Pancreas (tissue), 10 donors: ENCODE data around the gene CDC27. TPM values are rescaled to one million over a fixed set of nuclear protein-coding genes. Genes with fewer than 3 reads are reported as not detected.

Source experiments
- ATAC-seq, 4 donors: fragments of 200-7000 bp; cut with Tn5 transposase; one replicate each; pipeline versions ENCODE4 v1.8.0 to v1.9.1; 2020; ENCODE audit warnings: mild to moderate bottlenecking in 4 of 4, moderate library complexity in 4 of 4
- DNase-seq, 6 donors: peaks; one replicate each; pipeline ENCODE4 v3.0.0-alpha.2; 2020
- FAIRE-seq: peaks from 2 replicates; lab custom pipeline; 2012; peaks lifted over from hg19 to GRCh38; lab: Jason Lieb, UNC
- H3K27ac ChIP-seq, 4 donors: fragments of 200-600 bp; sonication (generic); 1 replicate in 3 of 4; 2 replicates in 1 of 4; pipeline versions ENCODE4 v1.5.0 to v1.8.0; 2020
- H3K27me3 ChIP-seq, 4 donors: fragments of 200-600 bp; one replicate each; pipeline ENCODE4 v1.8.0; 2021
- H3K36me3 ChIP-seq, 3 donors: fragments of 200-600 bp; sonication (generic) in 1 of 3; one replicate each; pipeline versions ENCODE4 v1.5.0 to v1.8.0; 2020 to 2021
- H3K4me1 ChIP-seq, 3 donors: fragments of 200-600 bp; one replicate each; pipeline ENCODE4 v1.8.0; 2021
- H3K4me3 ChIP-seq, 4 donors: fragments of 200-600 bp; sonication (generic) in 2 of 4; one replicate each; pipeline versions ENCODE4 v1.5.0 to v1.8.0; 2020 to 2021
- H3K9me3 ChIP-seq, 4 donors: fragments of 200-600 bp; one replicate each; pipeline ENCODE4 v1.8.0; 2021
- CTCF ChIP-seq, 4 donors: fragments of 200-600 bp; sonication (generic) in 3 of 4; IDR thresholded peaks; one replicate each; pipeline versions ENCODE4 v1.5.0 to v1.8.0; 2021; ENCODE audit warnings: antibody characterized with exemption in 4 of 4
- WGBS, 2 donors: extraction: QIAGEN DNeasy Blood & Tissue Kit; methylation state at CpG; one replicate each; pipeline ENCODE4 v1.1.7; 2013; 5-methylcytosine and 5-hydroxymethylcytosine counted together
- intact Hi-C, 3 donors: fragments of 100-400 bp; cut with DNase I; formaldehyde crosslinking; loops; one replicate each; pipeline versions ENCODE4 v1.11.1 to v1.14.2; 2022
- polyA plus RNA-seq, 2 donors: library from polyadenylated mRNA; stranded (reverse); fragments of 200-250 nt; gene quantifications; one replicate each; pipeline ENCODE4 v1.2.3, GENCODE V29; 2013
- total RNA-seq, 6 donors: library from RNA; stranded (reverse); fragmentation: NEBNext Ultra II Directional in 4 of 6; extraction: Animal tissue kit (Norgen Biotek cat#: 25700) in 4 of 6; gene quantifications; one replicate each; pipeline versions ENCODE4 v1.2.1 to v1.2.4, GENCODE V29; 2021 to 2023
- donor health status: healthy with polysubstance abuse.
- donor health status: DM: no; HTN: no; CAD: no; lungs with moderate emphysema.
- donor health status: DM: no; HTN: no; CAD: no.
- donor health status: control.
- donor health status: control.
- donor health status: Bipolar disorder and iron deficiency.
- donor health status: DM: yes; HTN: yes; CAD: no.
- donor health status: DM: no; HTN: no; CAD: no.
- donor health status: DM: no; HTN: no; CAD: no.
- donor health status: DM: yes; HTN: yes; CAD: no.

The CDC27 gene
- 10 to 100 TPM; 24.2 to 42.7 (median 26.7) TPM for total RNA-seq
- polyA plus RNA-seq = 10 to 100 TPM in 1 of 2 donors, 1 to 10 TPM in 1; 6.5 to 16.4 TPM

DNA sequence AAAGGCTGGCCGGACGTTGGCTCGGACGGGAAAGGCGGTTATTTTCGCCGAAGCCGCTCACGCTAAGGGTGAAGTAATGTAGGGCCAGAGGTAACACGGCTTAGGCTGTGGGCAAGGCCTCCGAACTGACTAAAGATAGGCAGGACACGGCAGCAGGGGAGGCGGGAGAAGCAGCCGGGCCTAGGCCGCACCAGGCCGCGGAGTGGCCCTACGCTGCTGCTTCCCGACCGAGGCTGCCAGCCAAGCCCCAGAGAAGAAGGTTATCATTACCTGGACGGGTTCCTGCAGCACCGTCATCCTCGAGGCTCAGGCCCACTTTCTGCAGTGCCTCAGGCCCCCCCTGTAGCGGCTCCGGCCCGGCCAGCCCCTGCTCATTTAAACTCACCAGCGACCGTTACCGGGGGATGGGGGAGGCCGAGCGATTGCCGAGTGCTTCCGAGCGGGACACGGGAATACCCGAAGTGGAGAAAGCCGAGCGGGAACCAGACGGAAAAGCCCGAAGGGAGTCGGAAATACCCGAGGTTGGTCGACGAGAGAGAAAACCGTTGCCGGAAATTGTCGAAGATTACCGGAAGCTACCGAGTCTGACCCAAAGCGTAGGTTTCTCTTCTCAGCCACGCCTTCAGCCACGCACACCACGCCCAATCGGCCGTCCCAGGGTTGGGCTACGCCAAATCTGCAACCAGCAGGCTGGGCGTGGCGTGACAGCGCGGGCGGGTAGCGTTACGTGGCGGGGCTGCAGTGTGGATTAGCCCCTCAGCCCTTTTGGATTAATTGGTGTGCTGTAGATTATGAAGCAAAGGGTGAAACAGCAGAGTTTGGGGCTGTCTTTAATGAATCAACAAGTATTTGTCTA, at the start of gene CDC27:
Gene CDC27 (minus strand): TSS at position 420 of the 856 bp plus-strand sequence. CDS start 123 bp downstream, at position 297.
- TF ChIP-seq CTCF (IDR thresholded peaks at IDR 0.05) = no peak
- FAIRE-seq = peak; percentile 97
- no peaks in the 10 kb centered on the region for H3K36me3 ChIP-seq
- H3K27ac ChIP-seq = peak within 1 kb of the TSS; percentile 54 to 91 (median 78)
- H3K9me3 ChIP-seq = no peaks in the 10 kb centered on the region
- intact Hi-C loops = no loop called here
- peak; percentile 94 to 98 (median 96) for ATAC-seq
- WGBS, 2 donors = 0 to 1% methylated on average over 60 to 64 of the region's 64 CpGs
- H3K4me1 ChIP-seq = peaks cover 17 to 22% (median 20%) of the 10 kb centered on the region in 3 donors
- DNase-seq = peak; percentile 98 to 100 (median 99)
- peak within 1 kb of the TSS; percentile 56 to 76 (median 64) for H3K4me3 ChIP-seq
- H3K27me3 ChIP-seq = no peaks in the 10 kb centered on the region

GRCh38 chr17:47238321-47239010, 49.4 kb upstream of the CDC27 start:
- H3K27ac ChIP-seq = no peak overlapping the region
- DNase-seq = no peak
- TF ChIP-seq CTCF (IDR thresholded peaks at IDR 0.05) = no peak
- H3K36me3 ChIP-seq = no peaks in the 10 kb centered on the region
- H3K4me1 ChIP-seq = peaks cover 0 to 3% (median 0%) of the 10 kb centered on the region in 3 donors
- H3K9me3 ChIP-seq = no peaks in the 10 kb centered on the region
- no peak for FAIRE-seq
- 81 to 86% methylated on average over 28 to 29 of the region's 29 CpGs for WGBS, 2 donors
- ATAC-seq = no peak
- intact Hi-C loops = loop anchor here in 1 of 3 donors (10.0 kb wide), 1 partner anchor 56 kb away; no protein-coding TSS in a partner anchor
- H3K4me3 ChIP-seq = no peak overlapping the region
- no peaks in the 10 kb centered on the region for H3K27me3 ChIP-seq

DNA sequence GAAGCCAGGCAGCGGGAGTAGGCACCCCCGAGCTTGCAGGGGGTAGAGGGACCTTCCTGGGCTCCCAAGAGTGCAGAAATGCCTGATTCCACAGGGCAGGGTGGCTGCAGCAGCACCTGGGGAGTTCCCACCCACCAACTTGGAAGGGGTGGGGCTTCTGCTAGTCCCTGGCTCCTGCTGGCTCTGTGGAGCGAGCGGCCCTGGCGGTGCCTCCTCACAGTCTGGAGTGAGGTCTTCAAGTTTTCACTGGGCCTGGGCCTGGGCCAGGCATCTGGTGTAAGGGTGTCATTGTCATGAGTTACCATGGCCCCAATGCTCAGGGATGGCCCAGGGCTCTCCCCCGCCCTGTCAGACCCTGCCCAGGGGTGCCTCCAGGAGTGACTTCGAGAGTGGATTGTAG, 48.7 kb upstream of the CDC27 start:
- H3K27ac ChIP-seq = no peak overlapping the region
- ATAC-seq = no peak
- H3K9me3 ChIP-seq = no peaks in the 10 kb centered on the region
- H3K36me3 ChIP-seq = no peaks in the 10 kb centered on the region
- FAIRE-seq = no peak
- H3K27me3 ChIP-seq = no peaks in the 10 kb centered on the region
- H3K4me1 ChIP-seq = peaks cover 0 to 3% (median 0%) of the 10 kb centered on the region in 3 donors
- H3K4me3 ChIP-seq = no peak overlapping the region
- TF ChIP-seq CTCF (IDR thresholded peaks at IDR 0.05) = no peak
- WGBS, 2 donors = 84 to 89% methylated on average over 7 of the region's 7 CpGs
- DNase-seq = no peak
- intact Hi-C loops = loop anchor here in 1 of 3 donors (10.0 kb wide), 1 partner anchor 57 kb away; no protein-coding TSS in a partner anchor

GRCh38 chr17:47235923-47236322, 46.8 kb upstream of the CDC27 start:
- H3K27me3 ChIP-seq = no peaks in the 10 kb centered on the region

More at GRCh38 chr17:47235923-47236322, 46.8 kb upstream of the CDC27 start:
- no peaks in the 10 kb centered on the region for H3K36me3 ChIP-seq
- no peak for ATAC-seq
- no peak for TF ChIP-seq CTCF (IDR thresholded peaks at IDR 0.05)
- DNase-seq = no peak
- no peak for FAIRE-seq
- no peak overlapping the region for H3K27ac ChIP-seq
- WGBS, 2 donors = 93 to 95% methylated on average over 2 of the region's 2 CpGs
- no peak overlapping the region for H3K4me3 ChIP-seq
- peaks cover 0 to 3% (median 0%) of the 10 kb centered on the region in 3 donors for H3K4me1 ChIP-seq
- intact Hi-C loops = loop anchor here in 1 of 3 donors (10.0 kb wide), 1 partner anchor 59 kb away; no protein-coding TSS in a partner anchor
- no peaks in the 10 kb centered on the region for H3K9me3 ChIP-seq
